GDM1 (cell line): ENCODE measurements around the gene DCTN3.

Experiments
- DNase-seq: peaks from one replicate; lab custom pipeline; 2025; lab: John Stamatoyannopoulos, UW

The DCTN3 gene

DNA sequence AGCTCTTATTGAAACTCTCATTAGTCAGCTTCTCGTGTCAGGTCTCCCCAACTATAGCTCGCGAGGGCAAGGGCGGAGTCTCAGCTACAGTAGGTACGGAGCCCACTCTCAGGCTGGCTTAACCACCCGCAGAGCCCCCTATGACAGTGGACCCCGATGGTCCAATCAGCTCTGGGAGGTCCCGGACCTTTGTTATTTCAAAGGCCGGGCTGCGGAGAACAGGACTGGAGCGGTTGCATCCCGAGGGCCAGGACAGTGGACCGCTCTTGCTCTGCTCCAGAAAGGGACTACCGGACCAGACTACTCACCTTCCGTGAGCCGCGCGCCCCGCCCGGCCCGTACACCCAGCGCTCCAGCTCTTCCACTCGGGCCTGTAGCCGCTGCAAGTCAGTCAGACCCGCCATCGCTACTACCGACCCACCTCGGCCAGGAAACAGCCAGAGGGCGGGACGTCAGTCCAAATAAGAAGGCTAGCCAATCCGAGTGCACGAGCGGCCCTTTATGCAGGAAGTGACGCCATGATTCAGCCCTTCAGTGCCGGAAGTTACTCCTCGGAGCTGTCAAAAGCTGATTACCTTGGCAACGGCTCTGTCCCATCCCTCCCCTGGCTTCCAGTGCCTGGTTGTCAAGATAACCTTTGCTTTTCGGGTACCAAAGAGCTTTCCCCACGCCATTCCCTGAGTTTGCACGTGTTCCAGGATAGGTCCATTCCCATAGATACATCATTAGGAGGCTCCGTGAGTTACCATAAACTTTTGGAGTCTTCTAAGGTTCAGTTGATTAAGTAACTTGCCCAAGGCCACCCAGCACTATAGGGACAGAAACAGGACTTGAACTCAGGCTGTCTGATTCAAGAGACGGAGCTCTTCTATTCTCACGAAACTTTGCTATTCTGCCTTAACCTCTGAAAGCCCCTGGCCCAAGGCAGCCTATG lies at the start of gene DCTN3:
Gene DCTN3, minus strand, starts transcription at position 435 of the 934 bp plus-strand sequence. Its CDS starts 31 bp downstream, at position 404.
- DNase-seq: peak; percentile 88

DNA sequence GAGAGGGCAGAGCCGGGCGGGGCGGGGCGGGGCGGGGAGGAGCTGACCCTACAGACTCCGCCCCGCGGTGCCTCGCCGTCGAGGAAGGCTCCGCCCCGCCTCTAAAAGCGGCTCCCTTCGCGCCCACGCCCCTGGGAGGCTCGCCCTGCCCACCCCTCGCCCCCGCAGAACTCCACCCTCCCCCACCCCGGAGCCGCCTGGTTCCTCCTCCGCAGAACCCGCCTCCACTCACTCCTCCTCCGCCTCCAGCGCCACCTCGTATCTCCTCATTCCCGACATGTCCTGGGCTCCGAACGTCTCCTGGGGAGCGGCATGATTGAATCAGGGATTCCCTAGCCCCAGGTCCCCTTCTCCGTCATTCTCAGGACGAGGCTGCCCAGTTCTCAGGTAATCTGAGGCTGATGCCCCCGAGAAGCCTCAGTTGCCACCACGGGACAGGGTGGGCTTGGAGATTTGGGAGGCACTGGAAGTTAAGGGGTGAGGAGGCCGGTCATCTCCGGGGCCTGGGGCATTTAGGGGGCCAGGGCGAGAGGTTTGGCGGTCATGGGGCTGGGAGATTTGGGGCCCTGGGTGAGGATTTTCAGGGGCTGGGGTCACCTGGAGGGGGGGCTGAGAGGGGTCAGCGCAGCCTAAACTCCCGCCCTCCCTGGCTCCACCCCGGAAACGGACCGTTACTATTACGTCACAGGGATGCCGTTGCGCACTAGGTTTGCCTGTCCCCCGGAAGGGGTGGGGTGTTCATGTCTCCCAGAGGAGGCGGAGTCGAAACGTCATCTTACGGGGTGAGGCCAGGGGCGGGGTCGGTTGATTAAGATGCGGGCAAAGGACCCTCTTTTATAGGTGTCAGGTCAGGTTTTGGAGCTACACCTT lies 45.3 kb upstream of the DCTN3 start:
- DNase-seq: no peak

DNA sequence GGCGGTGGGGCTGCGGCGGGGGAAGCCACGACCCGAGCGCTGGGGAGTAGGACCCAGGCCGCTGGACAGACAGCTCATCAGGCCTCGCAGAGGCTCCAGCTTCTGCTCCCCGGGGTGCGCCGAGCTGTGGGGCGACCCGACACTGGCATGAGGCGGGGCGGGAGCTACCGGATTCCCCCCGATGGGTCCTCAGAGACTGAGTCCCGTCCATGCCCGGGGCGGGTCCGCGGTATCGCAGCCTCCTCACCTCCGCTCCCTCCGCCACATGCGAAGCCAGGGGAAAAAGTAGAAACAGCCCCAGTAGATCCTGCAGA lies 44.7 kb upstream of the DCTN3 start:
- DNase-seq: no peak

DNA sequence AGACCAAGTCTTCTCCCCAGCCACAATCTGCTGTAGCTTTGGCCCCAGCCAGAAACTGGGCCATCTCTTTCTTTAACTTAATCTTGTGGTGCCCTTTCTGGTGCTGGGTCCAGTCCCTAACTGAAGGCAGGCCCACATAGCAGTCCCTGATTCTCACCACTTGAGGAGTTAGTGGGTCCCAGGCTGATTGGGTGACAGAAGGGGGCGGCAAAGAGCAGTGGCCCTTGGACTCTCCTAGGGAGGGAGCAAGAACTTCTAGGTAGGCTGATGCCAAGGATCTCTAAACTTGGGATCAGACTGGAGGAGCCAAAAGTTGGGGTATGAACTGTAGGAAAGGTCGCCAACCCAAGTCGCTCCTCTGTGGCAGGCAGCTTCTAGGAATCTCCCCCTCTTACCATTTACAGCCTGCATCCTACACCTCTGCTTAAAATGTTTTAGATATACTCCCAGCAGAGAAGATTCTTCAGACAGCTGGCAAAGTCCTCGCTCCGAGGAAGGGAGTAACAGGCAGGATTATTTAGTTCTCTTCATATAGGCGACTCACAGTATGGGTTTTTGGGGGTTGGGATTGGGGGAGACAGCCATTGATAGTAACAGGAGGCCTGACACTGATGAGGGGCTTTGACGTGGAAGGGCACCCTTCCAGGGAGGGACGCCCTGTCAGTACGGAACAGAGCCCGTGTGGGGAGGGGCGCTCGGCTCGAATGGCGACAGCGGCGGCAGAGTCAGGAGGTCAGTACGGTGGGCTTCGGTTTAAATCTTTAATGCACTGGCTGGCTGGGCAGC lies 44.2 kb upstream of the DCTN3 start:
- no peak for DNase-seq

DNA sequence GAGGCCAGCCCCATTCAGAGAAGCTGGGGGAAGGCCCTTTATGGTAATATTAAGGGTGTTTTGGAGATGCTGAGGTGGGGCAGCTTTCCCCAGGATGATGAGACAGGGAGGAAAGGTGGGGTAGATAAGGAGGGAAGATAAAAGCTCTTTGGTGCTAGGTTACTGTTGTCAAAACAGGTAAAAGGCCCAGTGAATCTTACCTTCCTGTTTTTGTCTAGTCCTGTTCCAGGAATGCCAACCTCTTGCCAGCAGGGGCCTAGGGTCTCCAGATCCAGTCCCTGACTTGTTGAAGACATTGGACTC lies 43.0 kb upstream of the DCTN3 start:
- DNase-seq: no peak

DNA sequence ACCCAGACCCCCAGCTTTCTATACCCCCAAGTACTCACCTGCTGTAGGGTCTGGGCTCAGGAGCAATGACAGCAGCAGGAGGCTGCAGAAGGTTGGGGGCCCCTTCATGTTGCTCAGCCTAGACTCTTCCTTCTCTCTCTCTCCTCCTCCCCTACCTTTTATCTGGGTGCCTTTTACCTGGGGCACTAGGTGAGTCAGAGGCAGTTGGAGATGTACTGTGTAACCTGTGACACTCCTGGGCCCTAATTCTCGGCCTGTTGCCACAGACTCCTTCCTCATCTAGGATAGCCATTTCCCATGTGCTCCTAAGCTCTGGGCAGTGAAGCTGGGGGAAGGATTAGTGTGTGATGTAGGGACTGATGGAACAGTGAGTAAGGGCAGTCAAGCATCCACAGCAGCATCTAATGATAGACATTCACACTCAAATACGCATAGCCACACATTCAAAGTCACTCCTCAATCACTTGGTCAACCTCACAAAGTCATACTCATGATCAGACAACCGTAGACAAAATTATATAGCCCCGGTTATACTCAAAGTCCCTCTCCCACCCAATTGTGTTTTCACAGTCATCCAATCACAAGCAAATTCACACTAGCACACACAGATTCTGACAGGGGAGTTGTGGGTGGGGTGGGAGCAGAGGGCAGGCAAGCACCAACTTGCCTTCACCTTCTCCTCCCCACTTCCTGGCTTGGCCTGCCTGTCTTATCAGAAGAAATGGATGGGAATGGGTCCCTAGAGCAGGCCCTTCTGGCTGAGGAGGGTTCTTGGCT lies 42.4 kb upstream of the DCTN3 start, which contains the start of gene CCL27:
Gene CCL27, minus strand, starts transcription at position 132 of the 777 bp plus-strand sequence. Its CDS starts 24 bp downstream, at position 108.
- DNase-seq: no peak

DNA sequence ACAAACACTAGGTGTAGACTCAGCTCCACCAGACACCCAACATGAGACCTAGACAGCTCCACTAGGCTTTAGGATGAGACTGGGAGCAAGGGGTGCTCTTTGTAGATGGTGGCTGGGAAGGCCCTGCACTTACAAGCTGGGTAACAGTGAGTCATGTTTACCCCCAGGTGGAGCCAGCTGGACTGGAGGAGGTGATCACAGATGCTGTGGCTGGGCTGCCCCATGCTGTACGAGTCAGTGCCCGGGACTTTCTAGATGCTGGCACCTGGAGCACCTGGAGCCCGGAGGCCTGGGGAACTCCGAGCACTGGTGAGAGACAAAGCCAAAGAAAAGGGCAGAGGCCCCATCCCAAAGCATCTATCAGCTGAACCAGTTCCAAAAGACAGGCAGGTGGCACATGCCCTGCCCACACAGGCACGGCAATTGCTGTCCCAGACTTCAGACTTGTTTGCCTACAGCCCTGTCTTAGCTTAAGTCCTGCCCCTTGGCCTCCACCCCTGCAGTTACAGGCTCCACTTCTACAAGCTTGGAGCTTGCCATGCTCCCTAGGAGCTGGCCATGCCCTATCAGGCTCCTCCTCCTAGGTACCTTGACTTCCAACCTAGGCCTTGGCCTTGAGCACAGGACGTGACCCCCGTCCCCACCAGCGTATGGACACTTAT lies 39.4 kb upstream of the DCTN3 start:
- DNase-seq: no peak

DNA sequence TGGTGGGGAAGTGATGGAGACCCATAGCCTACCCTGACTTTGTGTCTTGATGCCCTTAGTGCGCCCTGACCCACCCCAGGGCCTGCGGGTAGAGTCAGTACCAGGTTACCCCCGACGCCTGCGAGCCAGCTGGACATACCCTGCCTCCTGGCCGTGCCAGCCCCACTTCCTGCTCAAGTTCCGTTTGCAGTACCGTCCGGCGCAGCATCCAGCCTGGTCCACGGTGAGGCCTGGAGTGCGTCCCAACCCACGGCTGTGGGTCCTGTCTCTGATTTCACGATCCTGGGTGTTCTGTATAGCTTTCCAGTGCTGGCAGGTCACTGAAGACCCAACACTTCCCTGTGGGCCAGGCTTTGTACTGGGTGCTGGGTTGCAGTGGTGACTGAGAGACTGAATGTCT lies 38.2 kb upstream of the DCTN3 start:
- no peak for DNase-seq

DNA sequence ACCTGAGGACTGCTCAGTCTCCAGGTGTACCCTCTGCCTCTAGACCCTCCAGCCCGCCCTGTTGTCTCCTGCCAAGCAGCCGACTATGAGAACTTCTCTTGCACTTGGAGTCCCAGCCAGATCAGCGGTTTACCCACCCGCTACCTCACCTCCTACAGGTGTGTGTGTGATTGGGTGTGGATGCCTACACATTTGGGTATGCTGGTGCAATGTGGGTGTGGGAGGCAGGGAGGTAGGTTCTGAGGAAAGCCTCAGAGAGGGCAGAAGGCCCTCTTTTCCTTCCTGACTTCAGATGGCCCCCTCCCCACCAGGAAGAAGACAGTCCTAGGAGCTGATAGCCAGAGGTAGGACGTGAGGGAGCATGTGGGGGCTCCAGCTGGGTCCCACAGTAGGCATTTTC lies 36.7 kb upstream of the DCTN3 start:
- no peak for DNase-seq

DNA sequence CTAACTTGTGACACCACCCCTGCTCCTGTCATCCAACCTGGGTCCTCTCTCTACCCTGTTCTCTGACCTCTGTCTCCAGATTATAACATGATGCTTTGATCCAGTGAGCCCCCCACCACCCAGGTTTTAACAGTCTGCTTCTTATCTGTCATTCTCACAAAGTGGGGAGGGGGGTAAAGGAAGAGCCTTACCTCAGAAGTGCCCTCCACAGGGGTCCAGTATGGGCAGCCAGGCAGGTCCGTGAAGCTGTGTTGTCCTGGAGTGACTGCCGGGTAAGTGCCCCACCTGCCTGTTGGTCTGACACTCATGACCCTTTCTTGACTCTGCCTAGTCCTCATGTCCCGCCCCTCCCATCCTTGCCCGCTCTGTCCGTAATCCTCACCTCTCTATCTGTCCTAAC lies 35.1 kb upstream of the DCTN3 start:
- no peak for DNase-seq

DNA sequence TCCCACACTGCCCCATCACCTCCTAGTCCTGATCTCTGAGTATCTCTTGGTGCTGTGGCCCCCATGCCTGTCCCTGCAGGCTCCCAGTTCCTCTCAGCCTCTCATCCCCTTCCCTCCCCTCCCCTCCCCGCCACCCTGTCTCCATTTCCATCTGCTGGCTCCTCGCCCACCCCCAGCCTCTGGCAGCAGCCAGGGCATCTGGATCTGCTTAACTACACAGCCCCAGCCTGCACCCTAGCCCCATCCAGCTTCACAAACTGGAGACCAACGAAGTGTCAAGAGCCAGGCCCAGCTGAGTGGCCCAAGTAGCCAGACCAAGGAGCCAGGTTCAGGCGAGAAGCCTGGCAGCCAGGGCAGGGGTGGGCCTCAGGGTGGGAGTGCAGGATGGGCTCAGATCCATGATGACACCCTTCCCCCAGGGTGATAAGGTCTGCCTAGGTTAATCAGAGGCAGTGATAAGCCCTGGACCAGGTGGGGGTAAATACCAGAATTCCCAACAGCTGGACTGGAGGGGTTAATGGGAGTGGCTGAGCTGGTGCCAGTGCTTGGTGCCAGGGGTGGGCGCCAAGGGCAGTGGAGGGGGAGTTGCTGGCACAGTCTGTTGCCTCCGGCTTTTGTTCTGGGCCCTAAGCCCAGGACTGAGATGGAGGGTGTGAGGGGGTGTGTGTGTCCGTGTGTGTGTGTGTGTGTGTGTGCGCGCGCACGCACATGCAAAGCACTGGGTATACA lies 34.2 kb upstream of the DCTN3 start:
- no peak for DNase-seq

DNA sequence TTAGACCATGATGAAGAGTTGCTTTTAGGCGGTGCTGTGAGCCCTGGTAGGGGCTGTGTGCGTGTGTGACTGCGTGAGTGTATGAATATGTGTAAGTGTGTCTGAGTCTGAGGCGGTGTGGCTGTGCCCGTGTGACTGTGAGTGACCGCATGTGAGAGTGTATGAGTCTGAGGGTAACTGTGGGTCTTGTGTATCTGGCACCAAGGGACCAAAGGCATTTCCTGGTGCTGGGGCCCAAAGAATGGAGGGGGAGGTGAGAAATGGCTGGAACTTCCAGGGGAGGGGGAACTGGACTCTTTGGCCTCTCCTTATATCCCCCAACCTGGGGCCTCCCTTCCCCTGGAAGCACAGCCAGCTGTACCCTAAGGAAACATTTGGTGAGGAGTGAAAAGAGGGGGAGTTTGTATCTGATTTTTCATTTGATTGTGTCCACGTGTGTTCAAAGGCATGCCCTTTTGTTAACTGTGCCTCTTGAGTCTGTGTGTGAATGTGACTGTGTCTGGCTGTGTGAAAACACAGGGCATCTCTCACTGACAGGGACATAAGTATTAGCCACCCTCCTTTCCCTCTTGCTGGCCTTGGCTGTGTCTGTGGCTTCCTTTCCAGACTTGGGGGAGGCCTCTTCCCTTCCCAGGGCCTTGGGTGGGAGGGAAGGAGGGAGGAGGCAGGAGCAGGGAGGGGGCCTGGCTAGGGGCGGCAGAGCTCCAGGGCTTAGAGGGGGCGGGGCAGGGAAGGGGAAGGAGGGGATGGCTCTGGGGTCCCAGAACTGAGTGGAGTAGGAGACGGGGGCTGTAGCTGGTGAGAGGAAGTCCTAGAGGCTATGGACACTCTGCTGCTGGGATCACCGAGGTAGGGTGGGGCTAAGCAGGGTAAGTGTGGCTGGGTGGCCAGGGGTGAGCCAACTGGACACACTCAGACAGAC lies 33.1 kb upstream of the DCTN3 start:
- DNase-seq: no peak

DNA sequence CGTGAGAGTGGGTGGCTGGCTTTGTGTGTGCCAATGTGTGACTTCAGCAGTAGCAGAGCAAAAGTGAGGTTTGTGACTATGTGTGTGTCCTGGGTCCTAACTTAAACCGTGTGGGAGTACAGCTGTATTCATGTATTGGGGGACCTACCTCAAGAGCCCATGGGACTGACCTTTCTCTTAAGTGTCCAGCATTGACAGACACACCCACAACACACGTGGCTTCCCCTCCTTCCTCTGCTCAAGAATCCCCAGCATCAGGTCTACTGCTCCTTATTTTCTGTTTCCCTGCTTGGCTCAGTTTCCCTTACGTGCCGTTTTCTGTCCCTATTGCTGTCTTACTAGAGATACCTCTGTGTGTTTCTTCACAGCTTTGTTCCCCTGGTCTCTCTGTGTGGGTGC lies 32.3 kb upstream of the DCTN3 start:
- DNase-seq: no peak

DNA sequence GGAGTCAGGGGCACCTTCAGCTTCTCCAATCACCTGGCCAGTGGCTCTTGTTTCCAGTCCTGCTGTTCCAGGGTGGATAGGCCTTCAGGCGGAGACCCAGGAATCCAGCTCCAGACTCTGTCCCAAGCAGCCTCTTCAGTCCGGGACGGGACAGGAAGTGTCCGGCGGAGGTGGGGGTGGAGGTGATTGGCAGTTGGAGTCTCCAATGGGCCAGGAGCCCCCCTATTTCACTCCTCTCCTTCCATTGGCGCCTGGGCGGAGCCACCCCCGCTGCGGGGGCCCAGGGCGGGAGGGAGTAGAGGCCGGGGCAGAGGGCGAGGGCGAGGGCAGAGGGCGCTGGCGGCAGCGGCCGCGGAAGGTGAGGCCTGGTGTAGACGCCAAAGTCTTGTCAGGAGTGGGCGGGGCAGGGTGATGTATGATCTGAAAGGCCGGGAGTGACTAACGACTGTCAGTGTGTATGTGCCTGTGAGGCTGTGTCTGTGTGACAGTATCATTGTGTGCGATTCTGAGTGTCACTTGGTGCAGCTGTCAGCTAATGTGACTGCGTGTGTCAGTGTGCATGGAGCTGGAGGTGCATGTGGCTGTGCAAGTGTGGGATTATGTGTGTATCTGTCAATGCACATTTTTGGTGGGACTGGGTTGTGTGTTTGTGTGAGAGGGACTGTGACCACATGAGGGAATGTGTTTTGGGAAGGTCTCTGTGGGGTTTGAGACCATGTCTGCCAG lies 31.7 kb upstream of the DCTN3 start, which contains the start of gene IL11RA:
Gene IL11RA, plus strand, starts transcription at position 310 of the 726 bp plus-strand sequence. CDS start 3,033 bp downstream, outside the sequence.
- no peak for DNase-seq

DNA sequence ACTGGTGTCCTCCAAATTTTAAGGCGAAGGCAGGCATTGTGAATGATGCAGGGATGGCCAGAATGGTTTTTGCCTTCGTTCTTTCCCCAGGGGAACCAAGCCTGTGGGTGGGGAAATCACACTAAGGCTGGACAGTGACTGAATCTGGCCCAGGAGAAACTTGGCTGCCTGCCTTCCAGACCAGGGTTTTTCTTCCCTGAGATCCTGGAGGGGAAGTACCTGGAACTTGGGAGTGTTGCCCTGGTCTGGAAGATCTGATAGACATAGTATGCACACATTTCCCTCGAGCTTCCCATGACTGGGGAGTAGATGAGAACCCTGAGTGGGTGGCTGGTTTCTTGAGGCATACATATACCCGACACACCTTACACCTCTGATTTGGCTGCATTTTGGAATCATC lies 31.0 kb upstream of the DCTN3 start:
- DNase-seq: no peak

DNA sequence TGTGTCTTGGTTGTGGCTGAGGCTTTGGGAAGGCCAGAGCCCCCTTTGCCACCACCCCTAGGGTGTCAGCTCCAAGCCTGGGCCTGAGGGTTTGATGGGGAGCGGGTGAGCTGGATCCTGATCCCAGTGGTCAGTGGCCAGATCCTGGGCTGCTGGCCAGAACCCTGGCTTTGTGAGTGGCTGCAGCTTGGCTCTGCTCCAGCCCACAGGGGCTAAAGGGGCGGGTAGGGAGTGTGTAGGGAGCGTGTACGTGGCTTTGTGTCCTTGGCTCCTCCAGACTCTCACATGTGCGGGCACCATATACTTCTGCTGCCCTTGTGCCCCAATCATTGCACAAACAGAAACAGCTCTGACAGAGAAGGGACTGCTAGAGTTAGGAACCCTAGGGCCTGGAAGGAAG lies 30.5 kb upstream of the DCTN3 start:
- no peak for DNase-seq

DNA sequence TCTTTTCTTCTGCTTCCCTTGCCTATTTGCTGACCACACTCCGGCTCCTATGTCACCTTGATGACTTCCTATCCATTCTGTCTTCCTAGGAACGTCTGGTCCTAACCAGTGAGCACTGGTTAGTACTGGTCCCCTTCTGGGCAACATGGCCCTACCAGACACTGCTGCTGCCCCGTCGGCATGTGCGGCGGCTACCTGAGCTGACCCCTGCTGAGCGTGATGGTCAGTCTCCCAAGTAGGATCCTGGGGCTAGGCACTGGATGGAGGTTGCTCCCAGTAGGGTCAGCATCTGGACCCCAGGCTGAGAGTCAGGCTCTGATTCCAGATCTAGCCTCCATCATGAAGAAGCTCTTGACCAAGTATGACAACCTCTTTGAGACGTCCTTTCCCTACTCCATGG lies 28.4 kb upstream of the DCTN3 start:
- no peak for DNase-seq

DNA sequence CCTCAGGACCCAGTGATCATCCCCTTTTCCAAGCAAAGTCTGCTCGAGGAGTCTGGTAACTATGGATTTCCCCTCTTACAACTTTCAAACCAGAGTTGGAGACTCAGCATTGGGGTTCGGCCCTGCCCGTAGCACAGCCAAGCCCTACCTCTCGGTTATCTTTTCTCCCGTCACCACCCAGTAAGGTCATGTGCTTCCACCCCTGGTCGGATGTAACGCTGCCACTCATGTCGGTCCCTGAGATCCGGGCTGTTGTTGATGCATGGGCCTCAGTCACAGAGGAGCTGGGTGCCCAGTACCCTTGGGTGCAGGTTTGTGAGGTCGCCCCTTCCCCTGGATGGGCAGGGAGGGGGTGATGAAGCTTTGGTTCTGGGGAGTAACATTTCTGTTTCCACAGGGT lies 27.4 kb upstream of the DCTN3 start:
- DNase-seq: no peak

DNA sequence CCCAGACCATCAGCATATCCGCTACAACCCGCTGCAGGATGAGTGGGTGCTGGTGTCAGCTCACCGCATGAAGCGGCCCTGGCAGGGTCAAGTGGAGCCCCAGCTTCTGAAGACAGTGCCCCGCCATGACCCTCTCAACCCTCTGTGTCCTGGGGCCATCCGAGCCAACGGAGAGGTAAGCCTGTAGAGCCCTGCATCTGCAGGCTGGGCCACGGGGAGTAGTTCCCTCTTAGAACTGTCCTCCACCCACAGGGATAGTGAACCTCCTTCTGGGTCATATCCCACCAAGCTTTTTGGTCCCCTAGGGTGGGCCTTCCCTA lies 26.7 kb upstream of the DCTN3 start:
- no peak for DNase-seq
